Dendritic cell treated with granulocyte-macrophage colony-stimulating factor and Interleukin-4, amounts not matched to agents 40 ng/mL and 50 ng/mL, for 4 days (primary cell): ENCODE results near the gene SLC20A1.

Experiments
- H3K27ac Mint-ChIP-seq: one replicate; pipeline ENCODE4 v1.8.0; 2022; ENCODE audit warnings: mild to moderate bottlenecking, mixed read lengths
- H3K27me3 Mint-ChIP-seq: one replicate; pipeline ENCODE4 v1.8.0; 2022; ENCODE audit warnings: mild to moderate bottlenecking, mixed read lengths
- H3K36me3 Mint-ChIP-seq: one replicate; pipeline ENCODE4 v1.8.0; 2022; ENCODE audit warnings: low read depth, mixed read lengths
- H3K4me1 Mint-ChIP-seq: one replicate; pipeline ENCODE4 v1.8.0; 2022; ENCODE audit warnings: low read depth, mixed read lengths
- H3K4me3 Mint-ChIP-seq: one replicate; pipeline ENCODE4 v1.8.0; 2022; ENCODE audit warnings: mild to moderate bottlenecking, moderate library complexity, mixed read lengths
- H3K9me3 Mint-ChIP-seq: one replicate; pipeline ENCODE4 v1.8.0; 2022; ENCODE audit warnings: mixed read lengths
- intact Hi-C: fragments of 100-400 bp; cut with micrococcal nuclease; formaldehyde crosslinking; loops from one replicate; pipeline ENCODE4 v1.15.0; 2022

The SLC20A1 gene

DNA sequence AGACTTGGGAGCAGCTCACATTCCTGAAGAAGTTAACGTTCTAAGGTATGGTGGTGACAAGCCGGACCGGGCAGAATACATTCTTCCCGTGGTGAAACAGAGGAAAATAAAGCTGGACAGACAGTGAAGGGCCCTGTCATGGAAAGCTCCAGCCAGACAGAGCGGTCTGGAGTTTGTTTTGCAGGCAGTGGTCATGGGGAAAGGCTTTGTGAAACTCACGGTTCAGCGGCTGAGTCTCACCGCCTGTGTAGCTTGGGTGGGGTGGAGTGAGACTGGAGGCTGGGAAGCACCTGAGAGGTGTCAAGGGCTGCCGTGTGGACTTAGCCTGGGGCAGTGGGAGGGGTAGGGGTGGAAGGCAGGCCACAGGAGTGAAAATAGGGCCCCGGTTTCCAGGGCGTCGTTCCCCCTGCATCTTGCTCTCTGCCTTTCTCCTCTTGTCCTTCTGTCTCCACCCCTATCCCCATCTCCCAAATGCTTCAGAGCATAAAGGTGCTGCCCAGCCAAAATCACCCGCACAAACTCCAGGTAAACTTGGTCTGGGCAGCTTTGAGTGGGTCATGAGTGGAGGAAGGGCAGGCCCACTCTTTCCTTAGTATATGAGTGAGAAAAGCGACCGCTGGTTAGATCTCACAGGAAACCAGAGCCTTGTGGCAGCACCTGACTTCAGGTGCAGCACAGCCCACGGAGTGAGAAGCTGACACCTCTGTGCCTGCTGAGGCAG lies 11.4 kb upstream of the SLC20A1 start:
- peaks cover 57% of the 10 kb centered on the region for H3K4me1 Mint-ChIP-seq
- no peaks in the 10 kb centered on the region for H3K9me3 Mint-ChIP-seq
- H3K27me3 Mint-ChIP-seq: peaks cover 7% of the 10 kb centered on the region
- H3K36me3 Mint-ChIP-seq: no peaks in the 10 kb centered on the region
- no peak overlapping the region for H3K4me3 Mint-ChIP-seq
- intact Hi-C loops: no loop called here
- H3K27ac Mint-ChIP-seq: no peak overlapping the region

DNA sequence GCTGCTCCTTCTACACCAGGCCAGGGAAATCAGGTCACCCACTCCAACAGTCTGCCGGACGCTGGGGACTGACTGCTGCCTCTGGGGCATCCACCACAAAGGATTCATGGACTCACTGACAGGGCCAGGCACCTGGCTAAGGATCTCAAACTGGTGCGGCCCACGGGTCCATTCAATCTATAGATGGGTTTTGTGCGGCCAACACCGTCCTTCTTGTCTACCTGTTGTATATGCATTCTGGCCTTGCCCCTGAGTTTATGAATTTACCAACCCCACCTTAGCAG lies 10.9 kb upstream of the SLC20A1 start:
- intact Hi-C loops: no loop called here

DNA sequence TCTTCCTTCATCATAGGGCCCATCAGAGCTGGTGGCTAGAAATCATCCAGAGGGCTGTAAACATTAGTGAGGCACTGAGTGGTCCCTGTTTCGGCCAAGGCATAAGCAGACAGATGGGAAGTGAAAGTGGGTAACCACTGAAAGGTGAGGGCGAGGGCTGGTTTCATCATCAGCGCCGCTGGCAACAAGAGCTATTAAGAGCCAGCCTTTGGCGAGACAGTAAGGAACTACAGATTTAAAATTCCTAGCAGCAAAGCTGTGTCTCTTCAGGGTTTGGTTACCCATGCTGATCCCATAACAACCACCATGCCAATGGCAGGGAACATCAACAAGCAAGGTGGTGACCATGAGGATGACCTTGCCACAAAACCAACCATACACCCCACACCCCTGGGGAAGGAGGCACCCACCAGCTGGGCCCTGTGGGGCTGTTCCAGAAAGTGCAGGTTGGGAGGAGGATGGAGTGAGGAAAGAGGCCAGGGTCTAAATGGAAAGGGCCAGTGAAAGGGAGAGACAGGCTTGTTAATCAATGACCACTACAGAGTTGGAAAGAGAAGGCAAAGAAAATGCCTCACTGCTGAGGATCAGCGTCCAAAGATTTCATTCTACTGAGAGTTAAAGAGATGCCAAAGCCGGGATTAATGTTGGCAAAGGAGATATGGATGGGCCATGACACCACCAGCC lies 9.0 kb upstream of the SLC20A1 start:
- H3K27me3 Mint-ChIP-seq: peaks cover 7% of the 10 kb centered on the region
- H3K4me1 Mint-ChIP-seq: peaks cover 50% of the 10 kb centered on the region
- H3K36me3 Mint-ChIP-seq: no peaks in the 10 kb centered on the region
- no peaks in the 10 kb centered on the region for H3K9me3 Mint-ChIP-seq
- H3K4me3 Mint-ChIP-seq: no peak overlapping the region
- intact Hi-C loops: no loop called here
- peak overlapping the region; percentile 34 for H3K27ac Mint-ChIP-seq

More for the DNA sequence above, 10.9 kb upstream of the SLC20A1 start:
- peaks cover 52% of the 10 kb centered on the region for H3K4me1 Mint-ChIP-seq
- no peaks in the 10 kb centered on the region for H3K9me3 Mint-ChIP-seq
- H3K36me3 Mint-ChIP-seq: no peaks in the 10 kb centered on the region
- H3K27me3 Mint-ChIP-seq: peaks cover 7% of the 10 kb centered on the region
- H3K4me3 Mint-ChIP-seq: no peak overlapping the region
- H3K27ac Mint-ChIP-seq: no peak overlapping the region

DNA sequence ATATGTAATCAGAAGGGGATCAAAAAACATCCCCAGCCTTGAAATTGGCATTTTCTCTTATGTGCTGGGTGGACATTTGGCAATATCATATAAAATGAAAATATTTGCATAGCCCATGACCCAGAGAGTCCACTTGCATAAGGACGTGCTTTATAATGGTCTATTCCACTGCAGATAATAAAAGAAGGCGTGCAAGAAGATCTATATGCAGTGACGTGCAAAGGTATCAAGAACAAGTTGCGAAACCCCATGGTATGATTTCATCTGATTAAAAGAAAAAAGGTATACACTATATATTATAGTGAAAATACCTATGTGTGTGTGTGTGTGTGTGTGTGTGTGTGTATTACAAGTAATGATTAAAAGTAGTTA lies 8.5 kb upstream of the SLC20A1 start:
- Mint-ChIP-seq H3K27ac (peak overlapping the region; percentile 34), H3K4me3 (no peak overlapping the region), H3K9me3 (no peaks in the 10 kb centered on the region), H3K36me3 (no peaks in the 10 kb centered on the region), H3K4me1 (peaks cover 47% of the 10 kb centered on the region), H3K27me3 (peaks cover 7% of the 10 kb centered on the region)
- intact Hi-C loops: no loop called here

DNA sequence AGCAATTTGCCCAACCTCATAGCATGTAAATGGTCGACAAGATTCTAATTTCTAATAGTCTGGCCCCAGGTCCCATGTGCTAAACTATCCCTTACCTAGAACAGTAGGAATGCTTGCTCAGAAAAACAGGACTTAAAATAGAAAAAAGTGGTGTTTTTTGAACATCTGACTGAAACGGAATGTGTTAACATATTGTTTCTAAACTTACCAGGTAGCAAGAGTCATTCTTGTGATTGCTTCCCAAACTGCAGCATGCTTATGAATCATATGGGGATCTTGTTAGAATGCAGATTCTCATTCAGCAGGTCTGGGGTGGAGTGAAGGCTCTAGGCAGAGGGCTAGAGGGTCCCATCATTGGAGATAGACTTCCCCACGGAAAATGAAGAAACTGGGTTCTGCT lies 5.8 kb upstream of the SLC20A1 start:
- H3K4me3 Mint-ChIP-seq: no peak overlapping the region
- peaks cover 69% of the 10 kb centered on the region for H3K4me1 Mint-ChIP-seq
- no peaks in the 10 kb centered on the region for H3K36me3 Mint-ChIP-seq
- H3K27me3 Mint-ChIP-seq: peaks cover 3% of the 10 kb centered on the region
- intact Hi-C loops: no loop called here
- H3K9me3 Mint-ChIP-seq: no peaks in the 10 kb centered on the region
- no peak overlapping the region for H3K27ac Mint-ChIP-seq

DNA sequence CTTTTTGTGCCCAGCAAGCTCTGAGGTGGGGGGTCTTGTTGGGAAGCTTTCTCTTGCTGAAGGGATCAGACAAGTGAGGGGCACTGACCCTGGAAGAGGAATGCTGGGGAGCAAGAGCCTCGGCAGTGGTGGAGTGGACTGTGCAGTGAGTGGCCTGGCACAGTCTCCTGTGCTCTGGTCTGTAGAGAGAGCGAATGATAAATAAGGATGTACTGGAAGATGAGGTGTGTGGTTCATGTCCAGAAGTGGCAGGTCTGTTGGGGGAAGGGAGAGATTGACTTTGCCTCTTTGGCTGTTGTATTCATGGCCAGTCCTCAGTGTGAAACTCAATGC lies 5.3 kb upstream of the SLC20A1 start:
- no peaks in the 10 kb centered on the region for H3K36me3 Mint-ChIP-seq
- H3K4me3 Mint-ChIP-seq: no peak overlapping the region
- H3K4me1 Mint-ChIP-seq: peaks cover 66% of the 10 kb centered on the region
- H3K27me3 Mint-ChIP-seq: no peaks in the 10 kb centered on the region
- no peak overlapping the region for H3K27ac Mint-ChIP-seq
- no peaks in the 10 kb centered on the region for H3K9me3 Mint-ChIP-seq
- intact Hi-C loops: no loop called here

DNA sequence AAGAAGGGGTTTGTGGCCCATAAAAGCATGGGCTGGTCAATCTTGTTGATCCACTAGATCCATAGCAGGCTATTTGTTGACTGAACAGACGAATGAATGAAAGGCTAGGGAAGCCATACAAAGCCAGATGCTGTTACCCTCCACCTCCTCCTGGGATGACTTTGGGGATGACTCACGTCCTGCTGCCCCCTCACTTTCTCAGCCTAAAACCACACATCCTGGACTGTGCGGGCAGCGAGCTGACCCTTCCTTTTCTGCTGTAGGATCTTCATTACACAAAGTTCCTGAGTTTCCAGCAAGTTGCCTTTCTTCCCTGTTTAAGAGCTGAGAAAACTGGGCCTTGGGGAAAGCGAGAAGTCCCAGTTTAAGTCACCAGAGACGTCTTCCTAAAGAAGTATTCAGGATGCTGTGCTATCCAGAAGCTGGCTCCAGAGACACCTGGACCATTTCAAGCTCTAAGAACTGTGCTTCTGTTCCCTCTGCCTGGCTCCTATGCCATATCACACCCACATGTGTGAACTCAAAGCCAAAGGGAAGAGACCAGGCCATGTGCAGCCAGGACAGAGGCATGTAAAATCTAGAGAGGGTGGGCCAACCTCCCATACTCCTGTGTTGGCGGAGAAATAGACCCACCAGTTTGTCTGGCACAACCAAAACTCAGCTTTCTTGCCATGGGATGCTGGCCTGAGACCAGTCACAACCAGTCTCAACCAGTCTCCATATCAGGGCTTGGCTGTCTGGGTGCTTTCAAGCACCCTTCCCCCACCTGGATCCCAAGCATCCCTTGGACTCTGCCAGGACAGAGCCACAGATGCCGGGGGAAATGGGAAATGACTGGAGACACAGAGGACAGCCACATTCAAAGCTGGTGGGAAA lies 4.7 kb upstream of the SLC20A1 start:
- Mint-ChIP-seq H3K4me3 (no peak overlapping the region), H3K36me3 (peaks cover 3% of the 10 kb centered on the region), H3K4me1 (peaks cover 60% of the 10 kb centered on the region), H3K27me3 (no peaks in the 10 kb centered on the region), H3K9me3 (no peaks in the 10 kb centered on the region), H3K27ac (peak overlapping the region; percentile 27)
- intact Hi-C loops: no loop called here

DNA sequence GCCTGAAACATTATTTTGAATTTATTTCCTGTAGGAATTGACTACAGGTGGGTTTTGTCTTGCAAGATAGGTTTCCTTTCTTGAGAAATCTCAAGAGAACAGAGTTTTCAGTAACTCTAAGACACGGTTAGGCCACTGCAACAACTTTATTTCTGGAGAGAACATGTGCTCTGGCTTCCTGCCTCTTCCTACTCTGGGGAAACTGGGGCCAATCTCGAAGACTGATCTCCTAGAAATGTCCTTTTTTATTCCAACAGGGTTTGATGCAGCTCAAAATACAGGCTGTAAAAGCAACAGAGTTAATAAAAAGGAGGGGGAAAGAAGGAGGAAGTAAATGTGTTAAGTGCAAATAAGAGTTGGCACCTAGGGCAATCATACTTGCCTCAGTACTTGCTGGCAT lies 4.0 kb upstream of the SLC20A1 start:
- no peaks in the 10 kb centered on the region for H3K27me3 Mint-ChIP-seq
- H3K4me3 Mint-ChIP-seq: no peak overlapping the region
- H3K36me3 Mint-ChIP-seq: peaks cover 10% of the 10 kb centered on the region
- H3K9me3 Mint-ChIP-seq: no peaks in the 10 kb centered on the region
- H3K4me1 Mint-ChIP-seq: peaks cover 53% of the 10 kb centered on the region
- intact Hi-C loops: no loop called here
- H3K27ac Mint-ChIP-seq: peak overlapping the region; percentile 27

DNA sequence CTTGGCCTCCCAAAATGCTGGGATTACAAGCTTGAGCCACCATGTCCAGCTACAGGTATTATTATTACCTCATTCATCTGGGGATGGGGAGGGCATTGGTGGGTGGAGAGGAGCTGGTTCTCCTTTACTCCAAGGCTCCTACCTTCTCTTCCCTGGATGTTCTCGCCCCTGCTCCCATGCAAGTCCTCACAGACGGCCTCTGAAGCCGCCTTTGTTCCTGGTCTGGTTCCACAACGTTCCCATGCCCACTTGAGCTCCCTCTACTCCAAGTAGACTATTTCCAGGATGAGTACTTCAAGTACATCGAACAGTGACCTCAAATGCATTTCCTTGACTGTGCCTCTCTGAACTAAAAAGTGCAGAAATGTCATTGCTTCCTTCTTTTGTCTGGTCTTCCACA lies 3.2 kb upstream of the SLC20A1 start:
- Mint-ChIP-seq H3K27ac (no peak overlapping the region), H3K4me3 (no peak overlapping the region), H3K4me1 (peaks cover 56% of the 10 kb centered on the region), H3K9me3 (no peaks in the 10 kb centered on the region), H3K27me3 (no peaks in the 10 kb centered on the region), H3K36me3 (peaks cover 18% of the 10 kb centered on the region)
- intact Hi-C loops: no loop called here

DNA sequence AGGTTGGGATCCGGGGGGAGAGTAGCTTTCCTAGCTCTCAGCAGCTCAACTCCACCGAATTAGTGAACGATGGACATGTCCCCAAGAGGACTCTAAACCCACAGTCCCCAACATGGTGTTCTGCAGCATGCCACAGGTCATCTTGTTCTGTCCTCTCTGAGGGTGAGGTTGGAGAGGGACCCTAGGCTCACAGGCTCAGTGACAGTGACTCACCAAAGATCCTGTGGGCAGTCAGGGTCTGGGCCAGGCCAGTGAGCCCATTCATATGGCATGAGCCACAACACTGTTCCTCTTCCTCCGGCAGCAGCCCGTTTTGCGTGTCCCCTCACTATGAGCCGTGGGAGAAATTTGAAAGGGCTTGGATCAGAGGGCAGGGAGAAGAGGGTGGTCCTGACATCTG lies 2.8 kb upstream of the SLC20A1 start:
- no peaks in the 10 kb centered on the region for H3K27me3 Mint-ChIP-seq
- H3K4me1 Mint-ChIP-seq: peaks cover 60% of the 10 kb centered on the region
- H3K36me3 Mint-ChIP-seq: peaks cover 23% of the 10 kb centered on the region
- H3K27ac Mint-ChIP-seq: no peak overlapping the region
- peak overlapping the region; percentile 11 for H3K4me3 Mint-ChIP-seq
- H3K9me3 Mint-ChIP-seq: no peaks in the 10 kb centered on the region
- intact Hi-C loops: no loop called here

DNA sequence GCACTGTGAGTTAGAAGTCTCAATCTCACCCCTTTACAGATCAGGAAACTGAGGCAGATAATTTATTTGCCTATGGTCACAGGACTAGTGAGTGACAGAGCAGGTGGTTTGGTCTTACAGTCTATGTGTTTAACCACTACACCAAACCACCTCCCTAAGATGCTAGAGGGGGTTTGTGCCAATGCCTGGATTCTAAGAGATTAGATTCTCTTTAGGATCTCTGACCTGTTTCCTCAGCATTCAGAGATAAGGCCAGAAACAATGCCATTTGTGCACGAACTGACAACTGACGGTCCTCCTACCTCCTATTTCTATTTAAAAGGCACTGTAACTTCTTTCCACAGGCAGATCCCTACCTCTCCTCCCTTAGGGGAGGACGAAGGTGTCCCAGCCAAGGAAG lies 2.3 kb upstream of the SLC20A1 start:
- H3K4me1 Mint-ChIP-seq: peaks cover 64% of the 10 kb centered on the region
- peak overlapping the region; percentile 86 for H3K27ac Mint-ChIP-seq
- intact Hi-C loops: no loop called here
- no peaks in the 10 kb centered on the region for H3K27me3 Mint-ChIP-seq
- no peak overlapping the region for H3K4me3 Mint-ChIP-seq
- no peaks in the 10 kb centered on the region for H3K9me3 Mint-ChIP-seq
- peaks cover 28% of the 10 kb centered on the region for H3K36me3 Mint-ChIP-seq

DNA sequence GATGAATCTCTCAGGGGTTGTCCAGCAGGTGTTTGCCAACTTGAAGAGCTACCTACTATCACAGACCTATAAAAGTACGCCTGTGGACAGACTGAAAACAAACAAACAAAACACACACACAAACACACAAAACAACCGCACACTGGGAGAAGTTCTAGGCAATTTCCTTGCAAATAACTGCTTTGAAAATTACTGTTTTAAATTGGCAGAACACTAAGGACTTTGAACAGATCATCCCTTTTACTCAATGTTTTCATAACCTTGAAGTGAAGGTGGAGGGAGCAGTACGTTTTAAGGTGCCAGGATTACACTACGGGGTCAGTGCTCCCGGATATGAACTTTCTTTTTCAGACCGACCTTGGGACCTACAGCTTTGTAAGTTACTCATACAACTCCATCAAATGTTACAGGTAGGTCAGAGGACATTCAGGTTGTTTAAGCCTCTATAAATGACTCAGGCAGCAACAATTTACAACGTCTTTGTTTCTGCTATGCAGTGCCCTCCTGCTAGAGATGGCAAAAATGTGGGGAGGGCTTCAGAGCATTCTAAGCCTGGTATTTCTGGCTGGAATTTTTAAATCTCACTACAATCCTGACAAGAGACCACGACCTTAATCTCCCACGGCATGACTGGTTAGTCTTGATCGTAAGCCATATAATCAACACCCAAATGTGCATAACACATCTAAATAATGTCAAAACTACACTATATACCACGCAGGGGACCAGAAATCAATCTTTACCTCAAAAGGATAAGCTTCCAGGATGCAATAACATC lies 1.4 kb upstream of the SLC20A1 start:
- H3K4me3 Mint-ChIP-seq: peak overlapping the region; percentile 82
- H3K9me3 Mint-ChIP-seq: no peaks in the 10 kb centered on the region
- peaks cover 36% of the 10 kb centered on the region for H3K36me3 Mint-ChIP-seq
- H3K27ac Mint-ChIP-seq: peak overlapping the region; percentile 86
- H3K4me1 Mint-ChIP-seq: peaks cover 73% of the 10 kb centered on the region
- no peaks in the 10 kb centered on the region for H3K27me3 Mint-ChIP-seq
- intact Hi-C loops: loop anchor here (2.0 kb wide), 1 partner anchor 18 kb away; no protein-coding TSS in a partner anchor

DNA sequence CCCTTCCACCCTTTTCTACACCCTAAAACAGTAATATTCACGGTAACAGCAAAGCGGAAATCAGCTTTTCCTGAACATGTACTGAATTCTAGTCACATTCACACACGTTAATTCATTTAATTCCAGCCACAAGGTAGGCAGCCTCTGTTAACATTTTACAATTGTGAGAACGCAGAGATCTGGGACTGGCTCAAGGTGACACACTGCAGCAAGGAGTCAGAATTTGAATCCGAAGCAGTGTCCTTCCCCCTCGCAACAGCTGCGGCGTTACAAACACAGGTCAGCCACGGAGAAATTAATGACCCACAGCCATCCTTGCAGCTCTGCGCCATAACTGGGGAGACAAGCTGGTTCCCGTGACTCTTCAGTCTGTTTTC lies 818 bp upstream of the SLC20A1 start:
- H3K27ac Mint-ChIP-seq: peak overlapping the region; percentile 86
- intact Hi-C loops: loop anchor here (1.0 to 5.0 kb wide), 4 partner anchors 18 to 81 kb away; partner anchors contain the start of gene CHCHD5
- H3K9me3 Mint-ChIP-seq: no peaks in the 10 kb centered on the region
- peaks cover 78% of the 10 kb centered on the region for H3K4me1 Mint-ChIP-seq
- peak overlapping the region; percentile 82 for H3K4me3 Mint-ChIP-seq
- H3K36me3 Mint-ChIP-seq: peaks cover 42% of the 10 kb centered on the region
- no peaks in the 10 kb centered on the region for H3K27me3 Mint-ChIP-seq
